PC-3 (cell line): ENCODE data around the gene PINLYP. TPM values are rescaled to one million over a fixed set of nuclear protein-coding genes. Genes with fewer than 3 reads are reported as not detected.

Source experiments
- ATAC-seq: fragments of 200-7000 bp; cut with Tn5 transposase; 2 replicates; pipeline ENCODE4 v1.9.1; 2020; ENCODE audit warnings: mild to moderate bottlenecking, moderate library complexity
- BruUV-seq: library from RNA; stranded (reverse); fragments of 400-500 nt; replicated peaks from 2 replicates; lab custom pipeline; 2021; lab: Mats Ljungman, UMichigan
- CTCF ChIA-PET: fragments of 300-600 bp; sonication (Branson Sonifier 250); formaldehyde crosslinking; loops from one replicate; lab custom pipeline; 2022; ENCODE audit warnings: antibody characterized with exemption; lab: Charles Lee
- POLR2A ChIA-PET: fragments of 300-600 bp; sonication (Branson Sonifier 250); formaldehyde crosslinking; loops from one replicate; lab custom pipeline; 2022; ENCODE audit warnings: antibody characterized with exemption; ENCODE audit not compliant: unreplicated experiment; lab: Charles Lee
- DNase-seq: peaks from one replicate; pipeline ENCODE4 v3.0.0-alpha.2; 2015
- H2AFZ ChIP-seq: fragments of 300-600 bp; sonication (generic); 2 replicates; pipeline ENCODE4 v1.6.0; 2016; ENCODE audit warnings: antibody characterized with exemption, low read length
- H3F3A ChIP-seq: fragments of 300-600 bp; sonication (generic); one replicate; pipeline ENCODE4 v1.6.0; 2017; ENCODE audit warnings: antibody characterized with exemption, low read length, control low read depth, mild to moderate bottlenecking; ENCODE audit not compliant: unreplicated experiment
- H3K27ac ChIP-seq: fragments of 300-600 bp; sonication (generic); 2 replicates; pipeline ENCODE4 v1.5.1; 2016; ENCODE audit warnings: mild to moderate bottlenecking, low read length
- H3K27me3 ChIP-seq: fragments of 300-600 bp; sonication (generic); 2 replicates; pipeline ENCODE4 v1.6.1; 2016; ENCODE audit warnings: low read length, mixed read lengths
- H3K36me3 ChIP-seq: fragments of 300-600 bp; sonication (generic); 2 replicates; pipeline ENCODE4 v1.6.1; 2016; ENCODE audit warnings: low read depth, mixed run types, low read length, mixed read lengths
- H3K4me1 ChIP-seq: fragments of 300-600 bp; sonication (generic); 2 replicates; pipeline ENCODE4 v1.5.1; 2016; ENCODE audit warnings: low read length; ENCODE audit not compliant: insufficient read depth
- H3K4me2 ChIP-seq: fragments of 300-600 bp; sonication (generic); 2 replicates; pipeline ENCODE4 v1.6.0; 2016; ENCODE audit warnings: low read length
- H3K4me3 ChIP-seq: fragments of 300-600 bp; sonication (generic); 2 replicates; pipeline ENCODE4 v1.5.1; 2016; ENCODE audit warnings: mild to moderate bottlenecking, low read length, mixed read lengths
- H3K79me2 ChIP-seq: fragments of 300-600 bp; sonication (generic); 2 replicates; pipeline ENCODE4 v1.6.1; 2017; ENCODE audit warnings: low read length, mixed read lengths
- H3K9ac ChIP-seq: fragments of 300-600 bp; sonication (generic); 2 replicates; pipeline ENCODE4 v1.6.0; 2016; ENCODE audit warnings: mild to moderate bottlenecking, low read length
- H3K9me2 ChIP-seq: fragments of 300-600 bp; sonication (generic); replicated peaks from 2 replicates; pipeline ENCODE4 v1.6.1; 2016; ENCODE audit warnings: mixed run types, low read length, mixed read lengths
- H3K9me3 ChIP-seq: fragments of 300-600 bp; sonication (generic); 2 replicates; pipeline ENCODE4 v1.6.1; 2016; ENCODE audit warnings: low read length, mixed read lengths
- H4K20me1 ChIP-seq: fragments of 300-600 bp; sonication (generic); 2 replicates; pipeline ENCODE4 v1.6.1; 2016; ENCODE audit warnings: low read length, mixed read lengths
- CTCF ChIP-seq: fragments of 300-600 bp; sonication (generic); conservative IDR thresholded peaks from 2 replicates; pipeline ENCODE4 v1.5.1; 2017; ENCODE audit warnings: antibody characterized with exemption, low read depth, mild to moderate bottlenecking, low read length
- EZH2 ChIP-seq: fragments of 300-600 bp; sonication (generic); IDR thresholded peaks from one replicate; pipeline ENCODE4 v1.6.1; 2017; ENCODE audit warnings: antibody characterized with exemption, mild to moderate bottlenecking, low read length; ENCODE audit not compliant: unreplicated experiment
- EZH2phosphoT487 ChIP-seq: fragments of 300-600 bp; sonication (generic); IDR thresholded peaks from 2 replicates; pipeline ENCODE4 v1.6.1; 2018; ENCODE audit warnings: mild to moderate bottlenecking, antibody characterized with exemption, low read length, borderline replicate concordance
- intact Hi-C: fragments of 100-400 bp; cut with micrococcal nuclease; formaldehyde crosslinking; loops from 2 replicates; pipeline ENCODE4 v1.9.0; 2023
- total RNA-seq: library from RNA; depleted of rRNA; stranded (reverse); fragments of >200 nt; gene quantifications from 2 replicates; pipeline ENCODE4 v1.2.3, GENCODE V29; 2014

Gene PINLYP
- total RNA-seq, 1 experiment from 2014 or later, result 0.18 TPM

GRCh38 chr19:43541920-43542650, 33.5 kb upstream of the PINLYP start:
- Histone ChIP-seq H3K9ac (no peak overlapping the region), H3K9me3 (no peaks in the 10 kb centered on the region), H3F3A (no peaks in the 10 kb centered on the region), H3K4me1 (no peaks in the 10 kb centered on the region), H2AFZ (no peak overlapping the region), H3K27me3 (no peaks in the 10 kb centered on the region), H4K20me1 (no peaks in the 10 kb centered on the region), H3K79me2 (no peaks in the 10 kb centered on the region), H3K27ac (no peak overlapping the region), H3K4me2 (no peak overlapping the region), H3K4me3 (no peak overlapping the region), H3K9me2 (no peaks in the 10 kb centered on the region), H3K36me3 (peaks cover 7% of the 10 kb centered on the region)
- no peak for ATAC-seq
- TF ChIP-seq CTCF (no peak), EZH2phosphoT487 (no peak), EZH2 (no peak)
- intact Hi-C loops, result no loop called here
- BruUV-seq, result no TSS peak
- ChIA-PET CTCF (no interaction called here), POLR2A (no interaction called here)
- DNase-seq, result no peak

- ATAC-seq (no peak), DNase-seq (no peak)
- Histone ChIP-seq H3K9me3 (no peaks in the 10 kb centered on the region), H3F3A (no peaks in the 10 kb centered on the region), H3K27me3 (no peaks in the 10 kb centered on the region), H3K4me2 (no peak overlapping the region), H2AFZ (no peak overlapping the region), H3K9ac (no peak overlapping the region), H4K20me1 (no peaks in the 10 kb centered on the region), H3K79me2 (no peaks in the 10 kb centered on the region), H3K4me1 (no peaks in the 10 kb centered on the region), H3K36me3 (peaks cover 6% of the 10 kb centered on the region), H3K4me3 (no peak overlapping the region), H3K27ac (no peak overlapping the region), H3K9me2 (no peaks in the 10 kb centered on the region)
- TF ChIP-seq EZH2, result no peak
- no peak for TF ChIP-seq CTCF
- TF ChIP-seq EZH2phosphoT487, result no peak
- intact Hi-C loops, result no loop called here
- ChIA-PET POLR2A (no interaction called here), CTCF (no interaction called here)
- no TSS peak for BruUV-seq
Measured at GRCh38 chr19:43544077-43544476, 31.5 kb upstream of the PINLYP start.

GRCh38 chr19:43545276-43545675, 30.3 kb upstream of the PINLYP start:
- CTCF ChIA-PET, result no interaction called here
- H3K4me1 ChIP-seq, result no peaks in the 10 kb centered on the region
- TF ChIP-seq EZH2phosphoT487, result no peak
- TF ChIP-seq EZH2, result no peak
- TF ChIP-seq CTCF, result no peak

More at GRCh38 chr19:43545276-43545675, 30.3 kb upstream of the PINLYP start:
- Histone ChIP-seq H3K79me2 (no peaks in the 10 kb centered on the region), H3K9me2 (no peaks in the 10 kb centered on the region), H3K9me3 (no peaks in the 10 kb centered on the region), H3K27ac (no peak overlapping the region), H3K9ac (no peak overlapping the region), H3K4me2 (no peak overlapping the region), H3K4me3 (no peak overlapping the region), H2AFZ (no peak overlapping the region), H3K27me3 (no peaks in the 10 kb centered on the region), H3F3A (no peaks in the 10 kb centered on the region), H4K20me1 (no peaks in the 10 kb centered on the region), H3K36me3 (peaks cover 1% of the 10 kb centered on the region; the same call in 1 of the 2 replicates)
- POLR2A ChIA-PET, result no interaction called here
- no peak for ATAC-seq
- BruUV-seq, result no TSS peak
- DNase-seq, result no peak
- intact Hi-C loops, result no loop called here
